Spleen (tissue), 11 donors: Measurements from ENCODE around the gene COL11A2. TPM values are rescaled to one million over a fixed set of nuclear protein-coding genes. Genes with fewer than 3 reads are reported as not detected.
A peak's percentile ranks its signal among the peaks of the same experiment; 100 is the strongest.

Source experiments
- DNase-seq: peaks from one replicate; pipeline ENCODE4 v3.0.0-alpha.2; 2020
- H3K27ac ChIP-seq, 8 donors: fragments of 200-600 bp; sonication (generic) in 7 of 8; 1 replicate in 4 of 8; 2 replicates in 4 of 8; pipeline versions ENCODE4 v1.5.0 to v1.8.0; 2016 to 2021; ENCODE audit warnings: inconsistent platforms in 4 of 8, mild to moderate bottlenecking in 4 of 8, moderate library complexity in 1 of 8
- H3K27me3 ChIP-seq, 7 donors: fragments of 200-600 bp; sonication (generic) in 6 of 7; replicated peaks in 1 of 7; 1 replicate in 4 of 7; 2 replicates in 3 of 7; pipeline versions ENCODE4 v1.5.0 to v1.8.0; 2016 to 2021; ENCODE audit warnings: inconsistent platforms in 3 of 7, mild to moderate bottlenecking in 1 of 7
- H3K36me3 ChIP-seq, 6 donors: fragments of 200-600 bp; sonication (generic) in 5 of 6; 1 replicate in 4 of 6; 2 replicates in 2 of 6; pipeline versions ENCODE4 v1.5.0 to v1.8.0; 2016 to 2021; ENCODE audit warnings: inconsistent platforms in 2 of 6
- H3K4me1 ChIP-seq, 6 donors: fragments of 200-600 bp; sonication (generic) in 5 of 6; 1 replicate in 3 of 6; 2 replicates in 3 of 6; pipeline versions ENCODE4 v1.5.0 to v1.8.0; 2016 to 2021; ENCODE audit warnings: inconsistent platforms in 3 of 6
- H3K4me3 ChIP-seq, 8 donors: fragments of 200-600 bp; sonication (generic) in 7 of 8; 1 replicate in 4 of 8; 2 replicates in 4 of 8; pipeline versions ENCODE4 v1.5.0 to v1.8.0; 2016 to 2021; ENCODE audit warnings: inconsistent platforms in 4 of 8, mild to moderate bottlenecking in 4 of 8, moderate library complexity in 2 of 8
- H3K9me3 ChIP-seq, 8 donors: fragments of 200-600 bp; sonication (generic) in 7 of 8; 1 replicate in 4 of 8; 2 replicates in 4 of 8; pipeline versions ENCODE4 v1.5.0 to v1.8.0; 2016 to 2021; ENCODE audit warnings: inconsistent platforms in 4 of 8
- CTCF ChIP-seq, 11 experiments: fragments of 200-600 bp in 7 of 11; fragments of 450-650 bp in 4 of 11; sonication (generic) in 4 of 11; IDR thresholded peaks in 8 of 11; conservative IDR thresholded peaks in 3 of 11; 1 replicate in 7 of 11; 2 replicates in 4 of 11; pipeline versions ENCODE4 v1.4.0 to v1.8.0; 2016 to 2021; ENCODE audit warnings: antibody characterized with exemption in 11 of 11, inconsistent platforms in 4 of 11, mild to moderate bottlenecking in 1 of 11
- POLR2A ChIP-seq, 3 donors: fragments of 450-650 bp; IDR thresholded peaks; one replicate each; pipeline ENCODE4 v1.5.1; 2017; ENCODE audit warnings: antibody characterized with exemption in 3 of 3, mild to moderate bottlenecking in 1 of 3
- POLR2AphosphoS5 ChIP-seq, 3 donors: sonication (generic); formaldehyde crosslinking; IDR thresholded peaks; one replicate each; pipeline ENCODE4 v1.5.1; 2017; ENCODE audit warnings: antibody characterized with exemption in 3 of 3
- WGBS, 5 donors: extraction: QIAGEN DNeasy Blood & Tissue Kit in 3 of 5; methylation state at CpG; one replicate each; pipeline versions ENCODE4 v1.1.5 to v1.1.7; 2013 to 2018; 5-methylcytosine and 5-hydroxymethylcytosine counted together
- intact Hi-C: fragments of 100-400 bp; cut with DNase I; formaldehyde crosslinking; loops from one replicate; pipeline ENCODE4 v1.15.0; 2023; ENCODE audit warnings: low total_unique reads
- polyA plus RNA-seq, 3 donors: library from polyadenylated mRNA; stranded (reverse); fragments of 200-250 nt; gene quantifications; one replicate each; pipeline ENCODE4 v1.2.1, GENCODE V29; 2013
- total RNA-seq, 7 donors: library from RNA; depleted of rRNA in 3 of 7; stranded (reverse); fragments of >200 nt in 3 of 7; fragmentation: NEBNext Ultra II Directional in 4 of 7; extraction: Animal tissue kit (Norgen Biotek cat#: 25700) in 4 of 7; gene quantifications; one replicate each; pipeline versions ENCODE4 v1.1.0 to v1.2.1, GENCODE V29; 2016 to 2021
- donor health status: healthy with polysubstance abuse.
- donor health status: DM: no; HTN: no; CAD: no; lungs with moderate emphysema.
- donor health status: DM: no; HTN: no; CAD: no.
- donor health status: Bipolar disorder and iron deficiency.
- donor health status: healthy.
- donor health status: DM: no; HTN: no; CAD: no.
- donor health status: DM: yes; HTN: yes; CAD: no.

Gene COL11A2
- total and polyA plus RNA-seq, 10 donors: 0.68 to 2.4 (median 1.3) TPM

- DNase-seq: peak; percentile 48
- peaks cover 0 to 6% (median 0%) of the 10 kb centered on the region in 7 donors for H3K27me3 ChIP-seq
These were observed 21.0 kb downstream of the COL11A2 start for GRCh38 chr6:33171016-33171879.

GRCh38 chr6:33170176-33171015 lies 21.9 kb downstream of the COL11A2 start:
- intact Hi-C loops: no loop called here

More at GRCh38 chr6:33171016-33171879, 21.0 kb downstream of the COL11A2 start:
- WGBS, 5 donors: 75 to 87% (median 84%) methylated on average over 8 to 11 of the region's 11 CpGs
- Histone ChIP-seq H3K36me3 (no peaks in the 10 kb centered on the region), H3K27ac (no peak overlapping the region), H3K9me3 (no peaks in the 10 kb centered on the region), H3K4me3 (no peak overlapping the region), H3K4me1 (no peaks in the 10 kb centered on the region)
- no peak for TF ChIP-seq POLR2A (IDR thresholded peaks at IDR 0.05)
- no peak for TF ChIP-seq CTCF (IDR thresholded peaks at IDR 0.05 in 8 of 11, conservative IDR thresholded peaks at IDR 0.05 in 3 of 11)
- no peak for TF ChIP-seq POLR2AphosphoS5 (IDR thresholded peaks at IDR 0.05)
- intact Hi-C loops: no loop called here

GRCh38 chr6:33169291-33170175 lies 22.7 kb downstream of the COL11A2 start:
- peaks cover 0 to 6% (median 0%) of the 10 kb centered on the region in 7 donors for H3K27me3 ChIP-seq
- peak; percentile 41 for DNase-seq
- H3K4me1 ChIP-seq: no peaks in the 10 kb centered on the region
- no peak overlapping the region for H3K4me3 ChIP-seq
- TF ChIP-seq CTCF (IDR thresholded peaks at IDR 0.05 in 8 of 11, conservative IDR thresholded peaks at IDR 0.05 in 3 of 11): no peak
- TF ChIP-seq POLR2A (IDR thresholded peaks at IDR 0.05): no peak
- no peak for TF ChIP-seq POLR2AphosphoS5 (IDR thresholded peaks at IDR 0.05)
- 89 to 95% (median 91%) methylated on average over 10 of the region's 10 CpGs for WGBS, 5 donors
- intact Hi-C loops: no loop called here
- H3K36me3 ChIP-seq: no peaks in the 10 kb centered on the region
- H3K9me3 ChIP-seq: no peaks in the 10 kb centered on the region
- no peak overlapping the region for H3K27ac ChIP-seq

More at GRCh38 chr6:33170176-33171015, 21.9 kb downstream of the COL11A2 start:
- Histone ChIP-seq H3K36me3 (no peaks in the 10 kb centered on the region), H3K4me1 (no peaks in the 10 kb centered on the region), H3K27me3 (peaks cover 0 to 6% (median 0%) of the 10 kb centered on the region in 7 donors), H3K27ac (no peak overlapping the region), H3K4me3 (no peak overlapping the region), H3K9me3 (no peaks in the 10 kb centered on the region)
- WGBS, 5 donors: 68 to 77% (median 73%) methylated on average over 9 of the region's 9 CpGs
- no peak for TF ChIP-seq POLR2A (IDR thresholded peaks at IDR 0.05)
- no peak for TF ChIP-seq CTCF (IDR thresholded peaks at IDR 0.05 in 8 of 11, conservative IDR thresholded peaks at IDR 0.05 in 3 of 11)
- TF ChIP-seq POLR2AphosphoS5 (IDR thresholded peaks at IDR 0.05): no peak
- peak; percentile 57 for DNase-seq
